HepG2 (cell line): Measurements from ENCODE around the gene PRDM7. TPM values are rescaled to one million over a fixed set of nuclear protein-coding genes. Genes with fewer than 3 reads are reported as not detected.

Source experiments
- ARID4A ChIP-seq: sonication (generic); formaldehyde crosslinking; IDR thresholded peaks from 2 replicates; pipeline ENCODE4 v1.5.0; 2020; ENCODE audit warnings: mild to moderate bottlenecking, missing genetic modification reagents, borderline replicate concordance
- HOXA3 ChIP-seq: sonication (generic); formaldehyde crosslinking; IDR thresholded peaks from 2 replicates; pipeline ENCODE4 v1.5.0; 2020; ENCODE audit warnings: missing genetic modification reagents
- IRX3 ChIP-seq: sonication (generic); formaldehyde crosslinking; IDR thresholded peaks from 2 replicates; pipeline ENCODE4 v1.8.1; 2023; ENCODE audit warnings: mild to moderate bottlenecking, low read depth, missing genetic modification reagents, borderline replicate concordance
- JDP2 ChIP-seq: sonication (generic); formaldehyde crosslinking; IDR thresholded peaks from 2 replicates; pipeline ENCODE4 v1.8.1; 2022; ENCODE audit warnings: missing genetic modification reagents, borderline replicate concordance
- KLF12 ChIP-seq: sonication (generic); formaldehyde crosslinking; IDR thresholded peaks from 2 replicates; pipeline ENCODE4 v1.4.0; 2020; ENCODE audit warnings: missing genetic modification reagents, borderline replicate concordance
- MIER3 ChIP-seq: IDR thresholded peaks from 2 replicates; pipeline ENCODE4 v1.6.1; 2016; ENCODE audit warnings: missing compliant biosample characterization, borderline replicate concordance
- NBN ChIP-seq: fragments of 450-650 bp; conservative IDR thresholded peaks from 2 replicates; pipeline ENCODE4 v1.6.1; 2017
- PCBP1 ChIP-seq: fragments of 200-400 bp; formaldehyde crosslinking; IDR thresholded peaks from 2 replicates; pipeline ENCODE4 v1.6.1; 2017; ENCODE audit warnings: mild to moderate bottlenecking, low read depth, low read length, borderline replicate concordance
- PPARG ChIP-seq: conservative IDR thresholded peaks from 2 replicates; pipeline ENCODE4 v1.6.1; 2016; ENCODE audit warnings: missing biosample characterization, missing genetic modification reagents
- SAFB2 ChIP-seq: sonication (generic); formaldehyde crosslinking; IDR thresholded peaks from 2 replicates; pipeline ENCODE4 v1.5.1; 2020; ENCODE audit warnings: missing genetic modification reagents, low read depth, mild to moderate bottlenecking, borderline replicate concordance
- TEAD3 ChIP-seq: optimal IDR thresholded peaks from 2 replicates; pipeline ENCODE3; 2016; ENCODE audit warnings: borderline replicate concordance
- ZBTB21 ChIP-seq: sonication (generic); formaldehyde crosslinking; IDR thresholded peaks from 2 replicates; pipeline ENCODE4 v1.4.0; 2020; ENCODE audit warnings: missing genetic modification reagents
- ZBTB26 ChIP-seq: IDR thresholded peaks from 2 replicates; pipeline ENCODE4 v1.6.1; 2016; ENCODE audit warnings: missing compliant biosample characterization, missing genetic modification reagents, borderline replicate concordance
- ZFP82 ChIP-seq: sonication (generic); formaldehyde crosslinking; IDR thresholded peaks from 2 replicates; pipeline ENCODE4 v1.5.1; 2020; ENCODE audit warnings: mild to moderate bottlenecking, missing genetic modification reagents, borderline replicate concordance
- ZMYM3 ChIP-seq: sonication (generic); formaldehyde crosslinking; IDR thresholded peaks from 2 replicates; pipeline ENCODE4 v1.5.1; 2020; ENCODE audit warnings: mild to moderate bottlenecking, missing genetic modification reagents
- ZNF263 ChIP-seq: sonication (generic); formaldehyde crosslinking; IDR thresholded peaks from 2 replicates; pipeline ENCODE4 v1.4.0; 2020; ENCODE audit warnings: missing genetic modification reagents
- ZNF264 ChIP-seq: sonication (generic); formaldehyde crosslinking; IDR thresholded peaks from 2 replicates; pipeline ENCODE4 v1.4.0; 2020; ENCODE audit warnings: missing genetic modification reagents
- ZNF558 ChIP-seq: sonication (generic); formaldehyde crosslinking; IDR thresholded peaks from 2 replicates; pipeline ENCODE4 v1.9.0; 2022; ENCODE audit warnings: mild to moderate bottlenecking, missing genetic modification reagents, borderline replicate concordance
- ZNF761 ChIP-seq: sonication (generic); formaldehyde crosslinking; conservative IDR thresholded peaks from 2 replicates; pipeline ENCODE4 v1.4.0; 2020; ENCODE audit warnings: mild to moderate bottlenecking, missing genetic modification reagents
- ZNF768 ChIP-seq: sonication (generic); formaldehyde crosslinking; IDR thresholded peaks from 2 replicates; pipeline ENCODE4 v1.4.0; 2020; ENCODE audit warnings: missing genetic modification reagents
- ZNF891 ChIP-seq: sonication (generic); formaldehyde crosslinking; IDR thresholded peaks from 2 replicates; pipeline ENCODE4 v1.5.0; 2020; ENCODE audit warnings: mild to moderate bottlenecking, missing genetic modification reagents
- polyA plus RNA-seq, 8 experiments: library from polyadenylated mRNA; depleted of rRNA in 3 of 8; stranded (reverse) in 7 of 8; unstranded in 1 of 8; fragments of >200 nt; fragmentation: Illumina TruSeq in 4 of 8; extraction: Trizol in 4 of 8; gene quantifications; 2 replicates each; pipeline versions ENCODE4 v1.2.1 to v1.2.3, GENCODE V29; 2011 to 2016; ENCODE audit warnings: low read depth in 4 of 8, missing spikeins in 1 of 8, mixed read lengths in 1 of 8; ENCODE audit not compliant: insufficient read depth in 1 of 8
- total RNA-seq, 5 experiments: library from RNA; depleted of rRNA; stranded (reverse); fragments of >200 nt; fragmentation: Illumina TruSeq; extraction: Trizol; gene quantifications; 2 replicates each; pipeline ENCODE4 v1.2.3, GENCODE V29; 2016; ENCODE audit warnings: low read depth in 1 of 5
- TF ChIP-seq, protein P1 (sequence below): sonication (generic); formaldehyde crosslinking; IDR thresholded peaks from 2 replicates; pipeline ENCODE4 v1.5.1; 2020; ENCODE audit warnings: mild to moderate bottlenecking, missing genetic modification reagents, moderate library complexity

The PRDM7 gene
- total and polyA plus RNA-seq, 2 of the 13 experiments (the other 11 are each of a cell fraction or from before 2014, with no cell fraction given): not detected

- TF ChIP-seq ZNF263 (CRISPR knock-in tag) (peak; percentile 86), MIER3 (CRISPR knock-in tag) (peak; percentile 26; the same call in 1 of the 2 replicates), SAFB2 (CRISPR knock-in tag) (no peak), ZNF264 (CRISPR knock-in tag) (no peak), PPARG (CRISPR knock-in tag) (no peak), TEAD3 (CRISPR knock-in tag) (peak; percentile 51), NBN (no peak), HOXA3 (CRISPR knock-in tag) (0 out of 2 replicates have a peak, but pooled peaks have one; percentile 56), ZMYM3 (CRISPR knock-in tag) (peak; percentile 60; the same call in 1 of the 2 replicates), ZNF768 (CRISPR knock-in tag) (no peak), IRX3 (CRISPR knock-in tag) (no peak), ZFP82 (CRISPR knock-in tag) (no peak), ZNF558 (CRISPR knock-in tag) (0 out of 2 replicates have a peak, but pooled peaks have one; percentile 55), ZBTB21 (CRISPR knock-in tag) (no peak), ZBTB26 (CRISPR knock-in tag) (peak; percentile 66; the same call in 1 of the 2 replicates), ARID4A (CRISPR knock-in tag) (peak; percentile 66; the same call in 1 of the 2 replicates), PCBP1 (no peak), ZNF891 (CRISPR knock-in tag) (no peak), KLF12 (CRISPR knock-in tag) (no peak), JDP2 (CRISPR knock-in tag) (no peak), ZNF761 (0 out of 2 replicates have a peak, but pooled peaks have one; percentile 0)
- TF ChIP-seq, protein P1, sequence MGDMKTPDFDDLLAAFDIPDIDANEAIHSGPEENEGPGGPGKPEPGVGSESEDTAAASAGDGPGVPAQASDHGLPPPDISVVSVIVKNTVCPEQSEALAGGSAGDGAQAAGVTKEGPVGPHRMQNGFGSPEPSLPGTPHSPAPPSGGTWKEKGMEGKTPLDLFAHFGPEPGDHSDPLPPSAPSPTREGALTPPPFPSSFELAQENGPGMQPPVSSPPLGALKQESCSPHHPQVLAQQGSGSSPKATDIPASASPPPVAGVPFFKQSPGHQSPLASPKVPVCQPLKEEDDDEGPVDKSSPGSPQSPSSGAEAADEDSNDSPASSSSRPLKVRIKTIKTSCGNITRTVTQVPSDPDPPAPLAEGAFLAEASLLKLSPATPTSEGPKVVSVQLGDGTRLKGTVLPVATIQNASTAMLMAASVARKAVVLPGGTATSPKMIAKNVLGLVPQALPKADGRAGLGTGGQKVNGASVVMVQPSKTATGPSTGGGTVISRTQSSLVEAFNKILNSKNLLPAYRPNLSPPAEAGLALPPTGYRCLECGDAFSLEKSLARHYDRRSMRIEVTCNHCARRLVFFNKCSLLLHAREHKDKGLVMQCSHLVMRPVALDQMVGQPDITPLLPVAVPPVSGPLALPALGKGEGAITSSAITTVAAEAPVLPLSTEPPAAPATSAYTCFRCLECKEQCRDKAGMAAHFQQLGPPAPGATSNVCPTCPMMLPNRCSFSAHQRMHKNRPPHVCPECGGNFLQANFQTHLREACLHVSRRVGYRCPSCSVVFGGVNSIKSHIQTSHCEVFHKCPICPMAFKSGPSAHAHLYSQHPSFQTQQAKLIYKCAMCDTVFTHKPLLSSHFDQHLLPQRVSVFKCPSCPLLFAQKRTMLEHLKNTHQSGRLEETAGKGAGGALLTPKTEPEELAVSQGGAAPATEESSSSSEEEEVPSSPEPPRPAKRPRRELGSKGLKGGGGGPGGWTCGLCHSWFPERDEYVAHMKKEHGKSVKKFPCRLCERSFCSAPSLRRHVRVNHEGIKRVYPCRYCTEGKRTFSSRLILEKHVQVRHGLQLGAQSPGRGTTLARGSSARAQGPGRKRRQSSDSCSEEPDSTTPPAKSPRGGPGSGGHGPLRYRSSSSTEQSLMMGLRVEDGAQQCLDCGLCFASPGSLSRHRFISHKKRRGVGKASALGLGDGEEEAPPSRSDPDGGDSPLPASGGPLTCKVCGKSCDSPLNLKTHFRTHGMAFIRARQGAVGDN (CRISPR knock-in tag): peak; percentile 77
Measured at GRCh38 chr16:90020838-90021382, 56.2 kb downstream of the PRDM7 start (continued).
